Ammon's horn (tissue), 1 donor: ENCODE measurements around the gene TBC1D25.

ENCODE experiments used
- DNase-seq: peaks from one replicate; pipeline ENCODE4 v3.0.0-alpha.2; 2016; ENCODE audit warnings: low spot score

TBC1D25 gene

DNA sequence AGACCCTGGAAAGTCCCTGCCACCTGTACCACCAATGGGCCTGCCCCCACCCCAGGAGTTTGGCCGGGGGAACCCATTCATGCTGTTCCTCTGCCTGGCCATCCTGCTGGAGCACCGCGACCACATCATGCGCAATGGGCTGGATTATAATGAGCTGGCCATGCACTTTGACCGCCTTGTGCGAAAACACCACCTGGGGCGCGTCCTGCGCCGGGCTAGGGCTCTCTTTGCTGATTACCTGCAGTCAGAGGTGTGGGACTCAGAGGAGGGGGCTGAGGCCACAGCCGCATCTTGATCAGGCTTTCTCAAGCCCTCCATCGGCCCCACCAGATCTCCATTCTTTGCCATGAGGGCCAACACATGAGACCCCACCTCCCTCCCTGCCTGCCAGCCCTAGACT lies 21.2 kb downstream of the TBC1D25 start:
- DNase-seq: no peak

DNA sequence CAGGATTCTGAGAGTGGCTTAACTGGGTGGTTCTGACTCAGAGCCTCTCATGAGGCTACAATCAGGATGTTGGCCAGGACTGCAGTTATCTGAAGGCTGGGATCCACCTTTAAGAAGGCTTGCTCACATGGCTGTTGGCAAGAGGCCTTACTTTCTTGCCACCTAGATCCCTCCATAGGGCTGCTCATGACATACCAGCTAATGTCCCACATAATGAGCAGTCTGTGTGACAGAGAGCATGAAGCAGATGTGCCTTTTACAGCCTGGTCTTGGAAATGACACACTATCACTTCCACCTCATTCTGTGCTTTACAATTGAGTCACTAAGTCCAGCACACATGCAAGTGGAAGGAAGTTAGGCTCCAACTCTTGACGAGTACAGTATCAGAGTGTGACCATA lies 30.4 kb downstream of the TBC1D25 start:
- DNase-seq: no peak

DNA sequence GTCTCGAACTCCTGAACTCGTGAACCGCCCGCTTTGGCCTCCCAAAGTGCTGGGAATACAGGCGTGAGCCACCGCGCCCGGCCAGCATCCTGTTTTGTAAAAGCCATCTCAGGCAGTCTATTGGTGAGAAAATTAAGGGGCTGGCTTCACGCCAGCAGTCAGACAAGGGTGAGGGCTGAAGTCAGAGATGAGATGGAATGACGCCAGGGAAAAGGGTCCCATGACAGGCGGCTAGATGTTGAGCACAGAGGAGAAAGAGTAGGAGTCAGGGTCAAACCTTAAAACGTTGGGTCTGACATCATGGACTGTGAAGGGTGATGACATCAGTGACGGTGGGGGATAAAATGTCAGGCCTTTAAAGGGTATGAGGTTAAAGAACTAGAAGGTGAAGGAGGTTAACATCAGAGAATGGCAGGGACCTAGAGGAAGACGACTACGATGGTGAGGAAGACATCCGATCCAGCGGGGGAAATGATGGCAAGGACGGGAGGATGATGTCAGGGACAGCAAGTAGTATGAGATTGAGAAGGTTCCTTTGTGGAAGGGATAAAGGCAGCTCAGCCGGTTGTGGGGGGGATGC lies 34.3 kb downstream of the TBC1D25 start:
- peak; percentile 13 for DNase-seq

DNA sequence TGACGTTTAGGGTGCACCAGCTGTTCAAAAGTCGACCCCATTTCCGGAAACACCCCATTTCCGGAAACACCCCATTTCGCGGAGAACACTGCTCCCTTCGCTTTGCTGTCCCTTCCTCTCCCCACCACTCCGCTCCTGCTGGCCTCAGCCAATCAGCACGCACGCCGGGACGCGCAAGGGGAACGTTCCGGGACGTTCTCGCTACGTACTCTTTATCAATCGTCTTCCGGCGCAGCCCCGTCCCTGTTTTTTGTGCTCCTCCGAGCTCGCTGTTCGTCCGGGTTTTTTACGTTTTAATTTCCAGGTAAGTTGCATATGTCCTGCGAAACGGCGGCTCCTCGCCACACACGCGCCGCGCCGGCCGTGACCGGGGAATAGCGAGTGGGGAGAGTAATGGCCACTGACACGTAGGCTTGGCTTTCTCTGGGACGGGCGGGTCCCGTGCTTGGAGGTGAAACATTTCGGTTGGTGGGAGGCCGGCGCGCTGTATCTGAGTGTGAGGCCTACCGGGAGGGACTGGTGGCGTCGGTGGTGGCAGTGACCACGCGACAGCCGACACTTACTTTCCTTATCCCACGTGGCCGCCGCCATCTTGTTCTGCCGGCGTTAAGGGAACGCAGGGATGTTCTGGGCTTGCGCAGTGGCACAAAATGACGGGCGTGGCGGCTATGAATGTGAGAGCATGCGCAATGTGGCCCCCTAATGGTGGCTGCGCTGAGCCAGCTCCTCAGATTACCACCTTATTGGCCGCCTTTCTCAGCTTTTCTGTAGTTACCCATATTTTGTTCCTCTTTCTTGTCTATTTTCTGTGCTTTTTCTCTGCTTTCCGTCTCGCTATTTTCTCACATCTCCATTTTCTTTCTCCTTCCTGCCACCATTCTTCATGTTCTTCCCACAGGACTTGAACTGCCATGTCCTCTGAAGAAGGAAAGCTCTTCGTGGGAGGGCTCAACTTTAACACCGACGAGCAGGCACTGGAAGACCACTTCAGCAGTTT lies 35.1 kb downstream of the TBC1D25 start, which contains the start of gene RBM3:
Gene RBM3 (plus strand): TSS at position 215 of the 997 bp plus-strand sequence. CDS start 697 bp downstream, at position 912.
- DNase-seq: peak; percentile 95

DNA sequence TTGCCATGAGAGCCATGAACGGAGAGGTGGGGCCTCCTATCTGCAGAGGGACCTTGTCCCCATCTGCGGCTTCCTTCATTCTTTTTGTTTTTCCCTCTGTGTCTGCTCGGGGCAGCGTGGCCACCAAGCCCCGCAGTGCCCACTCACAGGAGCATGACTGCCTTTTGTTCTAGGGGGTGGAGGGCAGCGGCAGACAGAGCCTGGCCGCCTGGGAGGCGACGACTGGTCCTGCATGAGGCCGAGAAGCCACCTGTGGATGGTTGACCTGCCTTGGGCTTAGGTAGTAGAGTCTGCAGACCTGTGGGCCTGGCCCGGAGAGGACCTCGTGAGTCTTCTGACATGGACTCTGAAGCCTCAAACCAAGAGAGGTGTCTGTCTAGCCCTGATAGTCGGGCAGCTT lies 36.1 kb downstream of the TBC1D25 start:
- no peak for DNase-seq

DNA sequence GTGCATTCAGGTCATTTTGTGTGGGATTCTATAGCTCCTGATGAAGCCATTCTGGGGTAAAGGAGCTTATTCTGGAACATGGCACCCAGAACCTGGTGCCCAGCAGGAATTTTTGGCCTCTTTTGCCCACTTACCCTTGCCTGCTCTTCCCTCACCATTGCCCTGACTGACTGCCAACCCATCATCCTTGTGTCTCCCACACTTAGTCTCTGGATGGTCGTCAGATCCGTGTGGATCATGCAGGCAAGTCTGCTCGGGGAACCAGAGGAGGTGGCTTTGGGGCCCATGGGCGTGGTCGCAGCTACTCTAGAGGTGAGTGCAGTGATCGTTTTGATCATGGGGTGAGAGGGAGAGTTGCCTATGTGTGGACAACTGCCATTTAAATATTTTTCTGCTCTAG lies 36.6 kb downstream of the TBC1D25 start:
- no peak for DNase-seq

DNA sequence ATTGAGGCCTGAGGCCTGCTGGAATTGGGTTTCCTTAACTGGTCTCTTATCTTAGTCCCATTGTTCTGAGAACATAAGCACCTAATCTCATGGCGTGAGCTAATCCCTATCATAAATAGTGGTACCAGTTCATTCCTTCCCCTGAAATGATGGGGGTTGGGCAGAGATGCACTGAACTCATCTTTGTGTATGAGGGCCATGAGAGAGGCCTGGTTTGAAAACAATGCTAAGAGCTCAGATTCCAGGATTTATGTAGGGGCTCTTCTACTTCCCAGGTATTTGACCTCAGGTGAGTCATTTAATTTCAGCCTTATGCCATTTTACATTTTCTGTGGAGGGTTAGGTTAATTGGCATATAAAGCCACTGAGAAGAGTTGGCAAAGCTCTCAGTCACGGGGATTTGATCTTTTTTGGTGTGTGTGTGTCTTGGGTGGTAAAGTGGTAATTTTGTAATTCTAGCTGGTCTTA lies 39.2 kb downstream of the TBC1D25 start:
- no peak for DNase-seq

DNA sequence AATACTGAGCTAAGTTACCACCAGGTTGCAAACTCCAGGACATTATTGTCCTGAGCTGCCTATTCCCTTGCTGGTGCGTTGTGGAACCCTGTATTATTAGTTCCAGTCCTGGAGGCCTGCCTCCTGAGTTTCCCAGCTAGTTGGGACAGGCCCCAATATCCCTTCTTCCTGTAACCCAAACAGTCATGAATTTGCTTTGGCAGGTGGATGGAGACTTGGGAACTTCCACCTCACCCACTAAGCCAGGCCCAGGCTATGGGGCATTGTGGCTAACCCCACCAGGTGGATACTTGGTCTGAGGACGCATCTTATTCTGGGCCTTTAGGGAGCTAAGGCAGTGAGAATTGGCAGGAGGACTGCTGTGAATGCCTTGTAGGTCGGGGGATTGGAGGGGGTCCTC lies 39.7 kb downstream of the TBC1D25 start:
- DNase-seq: no peak

DNA sequence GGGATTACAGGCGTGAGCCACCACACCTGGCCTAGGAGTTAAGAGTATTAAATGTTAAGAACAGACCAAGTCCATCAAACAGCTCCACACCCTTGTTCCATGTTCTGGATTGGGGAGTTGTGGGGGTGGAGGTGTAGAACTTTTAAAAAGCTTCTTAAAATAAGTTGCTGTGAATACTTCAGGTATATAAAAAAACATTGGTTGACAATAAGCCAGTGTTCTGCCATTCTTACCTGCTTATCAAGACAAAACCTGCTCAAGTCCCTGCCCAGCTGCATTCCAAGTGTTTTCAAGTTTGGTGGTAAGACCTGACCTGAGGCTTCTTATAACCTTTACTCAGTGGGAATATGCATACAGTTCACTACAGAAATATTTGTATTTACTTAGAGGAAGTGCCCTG lies 41.1 kb downstream of the TBC1D25 start:
- DNase-seq: no peak

DNA sequence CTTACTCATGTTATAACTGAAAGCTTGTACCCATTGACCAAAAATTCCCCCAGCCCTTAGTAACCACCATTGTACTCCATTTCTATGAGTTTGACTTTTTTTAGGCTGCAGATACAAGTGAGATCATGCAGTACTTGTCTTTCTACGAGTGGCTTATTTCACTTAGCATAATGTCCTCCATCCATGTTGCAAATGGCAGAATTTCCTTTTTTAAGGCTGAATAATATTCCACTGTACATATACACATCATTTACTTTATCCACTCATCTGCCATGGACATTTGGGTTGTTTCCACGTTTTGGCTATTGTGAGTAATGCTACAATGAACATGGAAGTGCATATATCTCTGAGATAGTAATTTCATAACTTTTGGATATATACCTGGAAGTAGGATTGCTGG lies 45.2 kb downstream of the TBC1D25 start:
- DNase-seq: no peak

DNA sequence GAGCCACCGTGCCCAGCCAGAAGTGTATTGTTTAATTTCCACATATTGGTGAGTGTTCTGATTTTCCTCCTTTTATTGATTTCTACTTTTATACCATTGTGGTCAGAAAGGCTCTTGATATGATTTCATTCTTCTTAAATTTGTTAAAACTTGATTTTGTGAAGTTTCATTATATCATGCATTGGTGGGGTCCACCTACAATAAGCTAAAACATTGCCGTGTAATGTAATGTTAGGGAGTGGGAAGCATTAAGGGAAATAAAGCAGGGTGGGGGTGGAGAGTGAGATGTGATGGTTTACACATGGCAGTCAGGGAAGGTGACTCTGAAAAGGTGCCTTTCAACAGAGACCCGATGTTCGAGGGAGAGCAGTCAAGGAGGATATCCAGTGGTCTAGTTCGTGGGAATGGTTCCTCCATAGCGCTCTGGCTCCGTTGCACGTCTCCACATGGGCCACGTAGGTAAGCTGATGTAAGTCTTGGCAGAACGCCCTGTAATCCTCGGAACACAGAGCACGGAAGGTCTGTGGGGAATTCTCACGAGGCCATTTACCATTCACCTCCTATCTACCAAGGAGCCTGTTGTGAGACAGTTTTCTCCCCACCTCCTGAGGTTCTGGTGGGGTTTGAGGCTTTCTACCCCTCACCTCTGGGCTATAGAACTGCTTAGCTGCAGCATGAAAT lies 50.1 kb downstream of the TBC1D25 start:
- no peak for DNase-seq

DNA sequence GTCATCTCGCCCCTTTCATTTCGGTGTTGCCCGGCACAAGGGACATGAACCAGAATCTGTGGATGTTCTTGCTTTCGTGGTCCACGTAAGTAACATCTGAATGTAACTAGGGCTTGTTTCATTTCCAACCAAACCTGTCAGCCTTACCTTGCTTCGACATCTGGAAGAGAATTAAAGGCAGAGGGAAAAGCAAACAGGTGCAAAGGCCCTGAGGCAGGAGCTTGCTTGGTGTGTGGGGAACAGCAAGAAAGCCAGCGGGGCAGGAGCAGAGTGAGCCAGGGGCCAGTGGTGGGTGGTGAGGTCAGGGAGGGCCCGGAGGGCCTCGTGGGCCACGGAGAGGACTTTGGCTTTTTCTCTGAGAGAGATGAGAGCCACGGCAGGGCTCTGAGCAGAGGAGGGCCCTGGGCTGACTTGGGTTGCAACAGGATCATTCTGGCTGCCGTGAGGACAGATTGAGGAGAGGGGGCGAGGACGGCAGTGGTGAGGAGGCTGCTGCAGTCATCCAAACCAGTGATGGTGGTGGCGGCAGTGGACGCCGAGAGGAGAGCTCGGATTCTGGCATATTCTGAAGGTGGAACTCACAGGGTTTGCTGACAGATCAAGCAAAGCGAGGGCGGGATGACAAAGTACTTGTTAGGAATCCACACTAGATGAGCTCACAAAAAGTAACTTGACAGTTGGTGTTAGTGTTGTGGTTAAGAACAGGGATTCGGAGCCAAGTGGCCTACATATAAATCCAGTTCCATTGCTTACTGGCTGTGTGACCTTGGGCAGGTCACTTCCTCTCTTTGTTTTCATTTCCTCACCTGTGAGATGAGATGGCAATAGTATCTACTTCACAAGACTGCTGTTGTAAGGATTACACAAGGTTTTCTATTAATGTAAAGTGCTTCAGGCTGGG lies 50.9 kb downstream of the TBC1D25 start:
- DNase-seq: no peak

DNA sequence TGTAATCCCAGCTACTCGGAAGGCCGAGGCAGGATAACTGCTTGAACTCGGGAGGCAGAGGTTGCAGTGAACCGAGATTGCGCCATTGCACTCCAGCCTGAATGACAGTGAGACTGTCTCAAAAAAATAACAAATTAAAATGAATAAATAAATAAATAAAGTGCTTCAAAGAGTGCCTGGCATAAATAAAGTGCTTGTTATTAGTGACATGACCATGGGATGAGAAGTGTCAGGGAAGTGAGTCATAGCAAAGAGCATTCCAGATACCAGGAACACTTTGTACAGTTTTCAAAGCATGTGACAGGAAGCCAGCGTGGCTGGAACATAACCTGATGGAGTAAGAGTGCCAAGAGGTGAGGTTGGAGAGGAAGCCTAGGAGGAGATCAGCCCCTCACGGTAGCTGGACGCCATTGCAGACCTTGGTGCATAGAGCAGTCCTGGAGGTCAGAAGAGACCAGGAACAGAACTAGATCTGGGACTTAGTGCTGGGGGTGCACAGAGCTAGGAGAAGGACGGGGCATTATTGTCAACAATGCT lies 51.8 kb downstream of the TBC1D25 start:
- no peak for DNase-seq

DNA sequence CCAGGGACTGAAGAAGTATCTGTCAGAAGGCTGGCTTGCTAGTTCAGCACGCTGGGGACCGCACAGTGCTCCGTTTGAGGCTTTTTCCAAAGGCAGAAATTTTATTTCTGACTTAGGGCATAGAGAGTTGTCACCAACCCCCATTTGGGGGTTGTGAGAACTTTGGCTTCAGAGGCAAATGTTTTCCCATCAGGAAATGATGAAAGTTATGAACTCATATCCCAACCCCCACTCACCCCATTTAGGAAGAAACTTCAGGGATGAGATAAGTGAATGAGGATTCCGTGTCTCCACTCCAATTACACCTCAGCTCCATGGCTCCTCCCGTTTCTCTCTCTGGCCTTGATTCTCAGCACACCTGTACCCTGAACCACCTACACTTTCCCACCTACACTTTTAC lies 53.5 kb downstream of the TBC1D25 start:
- no peak for DNase-seq

DNA sequence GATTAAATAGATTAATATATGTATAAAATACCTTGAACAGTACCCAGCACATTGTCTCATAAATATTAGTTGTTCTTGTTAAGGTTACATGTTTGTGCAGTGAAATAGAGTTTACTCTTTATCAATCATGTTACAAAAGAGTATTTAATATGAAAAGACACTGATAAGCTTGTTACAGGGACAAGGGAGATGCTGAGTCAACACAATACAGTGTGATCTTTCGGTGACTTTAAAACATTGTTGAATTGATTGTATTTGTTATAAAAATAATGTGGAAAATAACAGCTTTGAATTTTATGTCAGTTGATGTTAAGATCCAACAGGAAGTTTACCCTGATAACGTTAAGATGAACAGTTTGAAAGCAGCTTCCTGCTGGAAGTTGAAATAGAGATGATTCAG lies 56.4 kb downstream of the TBC1D25 start:
- DNase-seq: no peak

DNA sequence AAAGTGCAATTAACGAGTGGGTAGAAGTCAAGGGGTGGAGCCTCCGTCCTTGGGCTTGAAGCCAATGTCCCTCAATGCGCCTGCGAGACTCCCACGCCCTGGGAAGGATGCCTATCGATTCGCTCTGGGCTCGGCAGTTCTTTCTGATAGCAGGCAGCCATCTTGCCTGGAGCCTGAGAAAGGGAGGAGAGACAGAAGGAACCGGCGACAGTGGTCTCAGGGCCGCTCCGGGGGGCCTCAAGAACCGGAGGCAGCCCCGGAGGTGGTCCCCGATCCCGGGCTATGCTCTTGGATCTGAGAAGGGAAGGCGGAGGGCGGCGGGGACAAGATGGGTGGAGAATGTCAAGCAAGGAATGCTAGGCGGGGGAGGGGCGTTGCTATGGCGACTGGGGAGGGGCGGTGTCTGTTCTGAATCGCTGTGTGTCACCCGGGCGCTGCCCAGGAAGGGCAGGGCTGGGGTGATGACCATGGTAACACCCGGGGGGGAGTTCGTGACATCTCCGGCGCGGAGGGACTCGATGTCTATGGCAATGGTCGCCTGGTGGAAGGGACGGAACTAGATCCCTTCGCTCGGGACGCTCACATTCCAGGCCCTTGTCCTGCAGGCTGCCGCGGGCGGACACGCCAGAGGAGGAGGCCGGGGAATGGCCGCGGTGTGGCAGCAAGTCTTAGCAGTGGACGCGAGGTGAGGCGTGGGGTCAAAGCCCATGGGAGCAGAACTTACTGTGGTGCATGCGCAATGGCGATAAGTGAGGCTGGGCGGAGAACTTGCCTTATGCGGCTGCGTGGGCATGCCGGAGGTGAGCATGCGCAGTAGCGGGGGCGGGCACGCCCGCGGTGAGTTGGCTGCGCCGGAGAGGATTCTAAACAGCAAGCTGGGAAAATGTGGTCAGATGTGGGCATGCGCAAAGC lies 58.1 kb downstream of the TBC1D25 start, which contains the start of gene WDR13:
Gene WDR13 (plus strand): TSS at position 140 of the 912 bp plus-strand sequence. CDS start 505 bp downstream, at position 645.
- peak; percentile 91 for DNase-seq

DNA sequence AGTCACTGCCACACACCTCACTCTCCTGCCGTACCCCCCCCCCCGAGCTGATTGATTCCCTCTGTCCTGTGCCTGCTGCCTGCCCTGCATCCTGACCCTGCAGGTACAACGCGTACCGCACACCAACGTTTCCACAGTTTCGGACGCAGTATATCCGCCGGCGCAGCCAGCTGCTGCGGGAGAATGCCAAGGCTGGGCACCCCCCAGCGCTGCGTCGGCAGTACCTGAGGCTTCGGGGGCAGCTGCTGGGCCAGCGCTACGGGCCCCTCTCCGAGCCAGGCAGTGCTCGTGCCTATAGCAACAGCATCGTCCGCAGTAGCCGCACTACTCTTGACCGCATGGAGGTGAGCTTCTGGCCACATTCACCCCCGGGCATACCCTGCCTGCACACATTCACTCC lies 59.1 kb downstream of the TBC1D25 start:
- DNase-seq: no peak

DNA sequence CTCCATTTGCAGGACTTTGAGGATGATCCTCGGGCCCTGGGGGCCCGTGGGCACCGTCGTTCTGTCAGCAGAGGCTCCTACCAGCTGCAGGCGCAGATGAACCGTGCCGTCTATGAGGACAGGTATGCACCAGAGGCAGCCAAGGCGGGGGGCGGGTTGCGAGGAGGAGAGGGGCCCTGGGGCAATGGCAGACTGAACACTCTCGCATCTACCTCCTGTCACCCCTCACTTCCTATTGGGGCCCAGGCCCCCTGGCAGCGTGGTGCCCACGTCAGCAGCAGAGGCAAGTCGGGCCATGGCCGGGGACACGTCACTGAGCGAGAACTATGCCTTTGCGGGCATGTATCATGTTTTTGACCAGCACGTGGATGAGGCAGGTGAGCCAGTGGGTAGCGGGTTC lies 59.8 kb downstream of the TBC1D25 start:
- no peak for DNase-seq

DNA sequence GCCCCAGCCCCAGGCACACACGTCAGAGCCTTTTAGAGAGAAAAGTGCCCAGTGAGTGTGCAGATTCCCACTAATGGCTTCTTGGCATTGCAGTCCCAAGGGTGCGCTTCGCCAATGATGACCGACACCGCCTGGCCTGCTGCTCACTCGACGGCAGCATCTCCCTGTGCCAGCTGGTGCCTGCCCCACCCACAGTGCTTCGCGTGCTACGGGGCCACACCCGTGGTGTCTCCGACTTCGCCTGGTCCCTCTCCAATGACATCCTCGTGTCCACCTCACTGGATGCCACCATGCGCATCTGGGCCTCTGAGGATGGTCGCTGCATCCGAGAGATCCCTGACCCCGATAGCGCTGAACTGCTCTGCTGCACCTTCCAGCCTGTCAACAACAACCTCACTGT lies 60.7 kb downstream of the TBC1D25 start:
- no peak for DNase-seq

DNA sequence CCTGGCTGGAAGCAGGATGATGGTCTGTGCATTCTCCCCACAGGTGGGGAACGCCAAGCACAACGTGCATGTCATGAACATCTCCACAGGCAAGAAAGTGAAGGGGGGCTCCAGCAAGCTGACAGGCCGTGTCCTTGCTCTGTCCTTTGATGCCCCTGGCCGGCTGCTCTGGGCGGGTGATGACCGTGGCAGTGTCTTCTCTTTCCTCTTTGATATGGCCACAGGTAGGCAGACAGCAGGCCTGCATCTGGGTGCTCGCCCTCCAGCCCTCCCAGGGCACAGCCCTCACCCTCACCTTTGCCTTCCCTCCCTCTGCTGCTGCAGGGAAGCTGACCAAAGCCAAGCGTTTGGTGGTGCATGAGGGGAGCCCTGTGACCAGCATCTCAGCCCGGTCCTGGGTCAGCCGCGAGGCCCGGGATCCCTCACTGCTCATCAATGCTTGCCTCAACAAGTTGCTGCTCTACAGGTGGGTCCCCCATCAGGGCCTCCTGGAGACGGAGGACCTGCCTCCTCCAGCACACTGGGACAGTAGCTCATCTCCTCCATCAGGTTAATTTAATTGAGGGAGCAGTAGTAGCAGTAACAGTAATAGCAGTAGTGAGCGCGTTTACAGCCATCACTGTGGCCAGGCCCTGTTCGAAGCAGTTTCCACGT lies 62.4 kb downstream of the TBC1D25 start:
- no peak for DNase-seq
